MCF 10A (cell line): Measurements from ENCODE around the gene DHRS3. TPM values are rescaled to one million over a fixed set of nuclear protein-coding genes. Genes with fewer than 3 reads are reported as not detected.

Experiments
- BruUV-seq: library from RNA; stranded (reverse); fragments of 400-500 nt; replicated peaks from 2 replicates; lab custom pipeline; 2021; lab: Mats Ljungman, UMichigan
- CTCF ChIA-PET: fragments of 300-600 bp; sonication (Branson Sonifier 250); formaldehyde crosslinking; extraction: SDS; loops from one replicate; lab custom pipeline; 2021; ENCODE audit warnings: antibody characterized with exemption, inconsistent platforms; lab: Yijun Ruan, JAX
- POLR2A ChIA-PET: fragments of 300-600, 350-650 bp; sonication (Branson Sonifier 250); formaldehyde crosslinking; extraction: SDS; loops from one replicate; lab custom pipeline; 2020; ENCODE audit warnings: antibody characterized with exemption, inconsistent platforms; lab: Yijun Ruan, JAX
- DNase-seq: peaks from one replicate; pipeline ENCODE4 v3.0.0-alpha.2; 2018; ENCODE audit not compliant: unreplicated experiment
- H3K27ac Mint-ChIP-seq: one replicate; pipeline ENCODE4 v1.8.0; 2022; ENCODE audit warnings: mild to moderate bottlenecking, low read depth, mixed read lengths; ENCODE audit not compliant: unreplicated experiment
- H3K27me3 Mint-ChIP-seq: one replicate; pipeline ENCODE4 v1.8.0; 2022; ENCODE audit warnings: mixed read lengths; ENCODE audit not compliant: insufficient read depth, unreplicated experiment
- H3K36me3 Mint-ChIP-seq: one replicate; pipeline ENCODE4 v1.8.0; 2022; ENCODE audit warnings: mild to moderate bottlenecking, moderate library complexity, mixed read lengths; ENCODE audit not compliant: insufficient read depth, unreplicated experiment
- H3K4me1 Mint-ChIP-seq: one replicate; pipeline ENCODE4 v1.8.0; 2022; ENCODE audit warnings: mixed read lengths; ENCODE audit not compliant: insufficient read depth, unreplicated experiment
- H3K4me3 Mint-ChIP-seq: one replicate; pipeline ENCODE4 v1.8.0; 2022; ENCODE audit warnings: mild to moderate bottlenecking, moderate library complexity, mixed read lengths; ENCODE audit not compliant: unreplicated experiment
- H3K9me3 Mint-ChIP-seq: one replicate; pipeline ENCODE4 v1.8.0; 2022; ENCODE audit warnings: mixed read lengths; ENCODE audit not compliant: unreplicated experiment
- CTCF ChIP-seq: fragments of 200-600 bp; IDR thresholded peaks from one replicate; pipeline ENCODE4 v1.8.0; 2022; ENCODE audit warnings: antibody characterized with exemption, mild to moderate bottlenecking; ENCODE audit not compliant: unreplicated experiment
- intact Hi-C: fragments of 100-400 bp; cut with micrococcal nuclease; formaldehyde crosslinking; loops from 2 replicates; pipeline ENCODE4 v1.14.1; 2022
- total RNA-seq: library from RNA; stranded (reverse); gene quantifications from 2 replicates; pipeline ENCODE4 v1.2.3, GENCODE V29; 2022

Gene DHRS3
- total RNA-seq, 1 experiment from 2014 or later = 1.4 TPM

- H3K4me3 Mint-ChIP-seq = no peak overlapping the region
- intact Hi-C loops = loop anchor here (5.0 kb wide), 2 partner anchors 63 to 138 kb away; no protein-coding TSS in a partner anchor
- peaks cover 38% of the 10 kb centered on the region for H3K4me1 Mint-ChIP-seq
- H3K27me3 Mint-ChIP-seq = no peaks in the 10 kb centered on the region
- BruUV-seq = no TSS peak
- ChIA-PET CTCF (no interaction called here), POLR2A (interaction anchor here (1.1 to 5.3 kb wide), 2 partner anchors 19 to 179 kb away, joined by 6 to 53 read pairs; no protein-coding TSS in a partner anchor)
- no peak for DNase-seq
- no peaks in the 10 kb centered on the region for H3K9me3 Mint-ChIP-seq
- no peak for TF ChIP-seq CTCF
- H3K36me3 Mint-ChIP-seq = peaks cover 7% of the 10 kb centered on the region
- H3K27ac Mint-ChIP-seq = no peak overlapping the region
These were observed 2.7 kb downstream of the DHRS3 start for GRCh38 chr1:12615159-12615864.

- Mint-ChIP-seq H3K27ac (no peak overlapping the region), H3K4me1 (peaks cover 40% of the 10 kb centered on the region), H3K9me3 (no peaks in the 10 kb centered on the region), H3K4me3 (no peak overlapping the region), H3K36me3 (peaks cover 7% of the 10 kb centered on the region), H3K27me3 (no peaks in the 10 kb centered on the region)
- no TSS peak for BruUV-seq
- ChIA-PET POLR2A (no interaction called here), CTCF (interaction anchor here (0.6 to 0.7 kb wide), 4 partner anchors 9 to 268 kb away, joined by 3 to 4 read pairs (median 3); no protein-coding TSS in a partner anchor)
- TF ChIP-seq CTCF = no peak
- no peak for DNase-seq
- intact Hi-C loops = loop anchor here (5.0 kb wide), 2 partner anchors 62 to 137 kb away; no protein-coding TSS in a partner anchor
These were observed 3.4 kb downstream of the DHRS3 start for GRCh38 chr1:12614402-12615158.

- Mint-ChIP-seq H3K4me1 (peaks cover 27% of the 10 kb centered on the region), H3K9me3 (no peaks in the 10 kb centered on the region), H3K4me3 (no peak overlapping the region), H3K36me3 (peaks cover 4% of the 10 kb centered on the region), H3K27me3 (no peaks in the 10 kb centered on the region), H3K27ac (no peak overlapping the region)
- no peak for TF ChIP-seq CTCF
- CTCF ChIA-PET = interaction anchor here (0.7 kb wide), 1 partner anchor 19 kb away, joined by 3 read pairs; no protein-coding TSS in a partner anchor
- no TSS peak for BruUV-seq
- POLR2A ChIA-PET = interaction anchor here (1.1 kb wide), 1 partner anchor 9 kb away, joined by 3 read pairs; no protein-coding TSS in a partner anchor
- no peak for DNase-seq
- intact Hi-C loops = no loop called here
These were observed 4.8 kb downstream of the DHRS3 start for GRCh38 chr1:12613180-12613579.

GRCh38 chr1:12610941-12611340 is 7.1 kb downstream of the DHRS3 start:
- no peak for TF ChIP-seq CTCF
- Mint-ChIP-seq H3K36me3 (no peaks in the 10 kb centered on the region), H3K4me1 (peaks cover 16% of the 10 kb centered on the region), H3K27me3 (no peaks in the 10 kb centered on the region), H3K27ac (no peak overlapping the region), H3K9me3 (no peaks in the 10 kb centered on the region), H3K4me3 (no peak overlapping the region)
- POLR2A ChIA-PET = no interaction called here
- CTCF ChIA-PET = interaction anchor here (0.6 to 1.3 kb wide), 4 partner anchors 60 to 324 kb away, joined by 3 read pairs; no protein-coding TSS in a partner anchor
- no peak for DNase-seq
- no TSS peak for BruUV-seq
- intact Hi-C loops = no loop called here
